Measurements from ENCODE around the gene COL6A6. TPM values are rescaled to one million over a fixed set of nuclear protein-coding genes. Genes with fewer than 3 reads are reported as not detected.

The COL6A6 gene
- total RNA-seq, 1 experiment from 2014 or later = not detected

GRCh38 chr3:130529486-130530215 is 12.7 kb downstream of the COL6A6 start:
- intact Hi-C loops (cut with micrococcal nuclease) = loop anchor here (10.0 kb wide), 1 partner anchor 375 kb away; no protein-coding TSS in a partner anchor
- Histone ChIP-seq H2AFZ (ENCODE audit: low read depth, low read length, poor library complexity, severe bottlenecking) (no peak overlapping the region), H4K20me1 (ENCODE audit: insufficient read depth) (no peaks in the 10 kb centered on the region), H3K27me3 (ENCODE audit: insufficient read depth, low read length) (peaks cover 75% of the 10 kb centered on the region), H3K36me3 (ENCODE audit: control insufficient read depth in 1 of 2, insufficient read depth in 2 of 2, low read length in 2 of 2) (no peaks in the 10 kb centered on the region), H3K9ac (ENCODE audit: low read length) (no peak overlapping the region), H3K27ac (ENCODE audit: low read depth, low read length) (no peak overlapping the region), H3K9me3 (ENCODE audit: control insufficient read depth in 1 of 2, insufficient read depth in 1 of 2, low read depth in 1 of 2, low read length in 2 of 2) (no peaks in the 10 kb centered on the region), H3K79me2 (ENCODE audit: insufficient read depth, low read length) (no peaks in the 10 kb centered on the region), H3K4me1 (ENCODE audit: control insufficient read depth in 1 of 2, insufficient read depth in 2 of 2, low read length in 2 of 2) (no peaks in the 10 kb centered on the region), H3K9me2 (ENCODE audit: insufficient read depth) (no peaks in the 10 kb centered on the region), H3K4me3 (replicated peaks in 1 of 2; ENCODE audit: low read depth in 1 of 2, low read length in 2 of 2) (no peak overlapping the region), H3K4me2 (ENCODE audit: low read length) (no peak overlapping the region)
- ATAC-seq (no peak), DNase-seq (ENCODE audit: low read depth, low spot score) (no peak)
- BruUV-seq (replicated peaks) = no TSS peak
- TF ChIP-seq ELF1 (IDR thresholded peaks at IDR 0.05; ENCODE audit: borderline replicate concordance, low read depth) (no peak), SRF (IDR thresholded peaks at IDR 0.05; ENCODE audit: low read depth) (no peak), JUND (IDR thresholded peaks at IDR 0.05) (no peak), REST (IDR thresholded peaks at IDR 0.05; ENCODE audit: low read depth) (no peak), RAD21 (IDR thresholded peaks at IDR 0.05; ENCODE audit: low read depth) (no peak), CBX3 (IDR thresholded peaks at IDR 0.05; ENCODE audit: low read depth) (no peak), EZH2 (IDR thresholded peaks at IDR 0.05) (no peak), CEBPB (IDR thresholded peaks at IDR 0.05; ENCODE audit: low read depth) (no peak), ZNF274 (IDR thresholded peaks at IDR 0.05; ENCODE audit: low read depth, low read length) (no peak), TCF7L2 (IDR thresholded peaks at IDR 0.05; ENCODE audit: borderline replicate concordance, extremely low read depth, insufficient read depth, insufficient read length) (no peak), POLR2A (IDR thresholded peaks at IDR 0.05; ENCODE audit: borderline replicate concordance, extremely low read depth, insufficient read depth, insufficient read length) (no peak), ZFX (IDR thresholded peaks at IDR 0.05) (no peak), YY1 (IDR thresholded peaks at IDR 0.05; ENCODE audit: extremely low read depth, insufficient replicate concordance, low read depth, low read length) (no peak), EZH2phosphoT487 (IDR thresholded peaks at IDR 0.05; ENCODE audit: borderline replicate concordance) (no peak), EGR1 (IDR thresholded peaks at IDR 0.05; ENCODE audit: low read depth) (no peak)
- TF ChIP-seq, protein P1, sequence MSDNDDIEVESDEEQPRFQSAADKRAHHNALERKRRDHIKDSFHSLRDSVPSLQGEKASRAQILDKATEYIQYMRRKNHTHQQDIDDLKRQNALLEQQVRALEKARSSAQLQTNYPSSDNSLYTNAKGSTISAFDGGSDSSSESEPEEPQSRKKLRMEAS (IDR thresholded peaks at IDR 0.05) = no peak
- TF ChIP-seq, protein P2, sequence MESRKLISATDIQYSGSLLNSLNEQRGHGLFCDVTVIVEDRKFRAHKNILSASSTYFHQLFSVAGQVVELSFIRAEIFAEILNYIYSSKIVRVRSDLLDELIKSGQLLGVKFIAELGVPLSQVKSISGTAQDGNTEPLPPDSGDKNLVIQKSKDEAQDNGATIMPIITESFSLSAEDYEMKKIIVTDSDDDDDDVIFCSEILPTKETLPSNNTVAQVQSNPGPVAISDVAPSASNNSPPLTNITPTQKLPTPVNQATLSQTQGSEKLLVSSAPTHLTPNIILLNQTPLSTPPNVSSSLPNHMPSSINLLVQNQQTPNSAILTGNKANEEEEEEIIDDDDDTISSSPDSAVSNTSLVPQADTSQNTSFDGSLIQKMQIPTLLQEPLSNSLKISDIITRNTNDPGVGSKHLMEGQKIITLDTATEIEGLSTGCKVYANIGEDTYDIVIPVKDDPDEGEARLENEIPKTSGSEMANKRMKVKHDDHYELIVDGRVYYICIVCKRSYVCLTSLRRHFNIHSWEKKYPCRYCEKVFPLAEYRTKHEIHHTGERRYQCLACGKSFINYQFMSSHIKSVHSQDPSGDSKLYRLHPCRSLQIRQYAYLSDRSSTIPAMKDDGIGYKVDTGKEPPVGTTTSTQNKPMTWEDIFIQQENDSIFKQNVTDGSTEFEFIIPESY (IDR thresholded peaks at IDR 0.05; ENCODE audit: extremely low read depth, insufficient replicate concordance, low read length) = no peak
- TF ChIP-seq, protein P3, sequence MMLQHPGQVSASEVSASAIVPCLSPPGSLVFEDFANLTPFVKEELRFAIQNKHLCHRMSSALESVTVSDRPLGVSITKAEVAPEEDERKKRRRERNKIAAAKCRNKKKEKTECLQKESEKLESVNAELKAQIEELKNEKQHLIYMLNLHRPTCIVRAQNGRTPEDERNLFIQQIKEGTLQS (IDR thresholded peaks at IDR 0.05) = no peak
- TF ChIP-seq, protein P4, sequence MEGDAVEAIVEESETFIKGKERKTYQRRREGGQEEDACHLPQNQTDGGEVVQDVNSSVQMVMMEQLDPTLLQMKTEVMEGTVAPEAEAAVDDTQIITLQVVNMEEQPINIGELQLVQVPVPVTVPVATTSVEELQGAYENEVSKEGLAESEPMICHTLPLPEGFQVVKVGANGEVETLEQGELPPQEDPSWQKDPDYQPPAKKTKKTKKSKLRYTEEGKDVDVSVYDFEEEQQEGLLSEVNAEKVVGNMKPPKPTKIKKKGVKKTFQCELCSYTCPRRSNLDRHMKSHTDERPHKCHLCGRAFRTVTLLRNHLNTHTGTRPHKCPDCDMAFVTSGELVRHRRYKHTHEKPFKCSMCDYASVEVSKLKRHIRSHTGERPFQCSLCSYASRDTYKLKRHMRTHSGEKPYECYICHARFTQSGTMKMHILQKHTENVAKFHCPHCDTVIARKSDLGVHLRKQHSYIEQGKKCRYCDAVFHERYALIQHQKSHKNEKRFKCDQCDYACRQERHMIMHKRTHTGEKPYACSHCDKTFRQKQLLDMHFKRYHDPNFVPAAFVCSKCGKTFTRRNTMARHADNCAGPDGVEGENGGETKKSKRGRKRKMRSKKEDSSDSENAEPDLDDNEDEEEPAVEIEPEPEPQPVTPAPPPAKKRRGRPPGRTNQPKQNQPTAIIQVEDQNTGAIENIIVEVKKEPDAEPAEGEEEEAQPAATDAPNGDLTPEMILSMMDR (IDR thresholded peaks at IDR 0.05 in 2 of 3, conservative IDR thresholded peaks at IDR 0.05 in 1 of 3; ENCODE audit: borderline replicate concordance in 1 of 3, insufficient read depth in 1 of 3, low read depth in 2 of 3, low read length in 2 of 3) = no peak
- ChIA-PET RAD21 (ENCODE audit: low non-redundant PET in 1 of 2, low total read pairs in 2 of 2, uncharacterized antibody in 2 of 2, unreplicated experiment in 2 of 2) (no interaction called here), POLR2A (no interaction called here), CTCF (interaction anchor here (0.7 kb wide), 1 partner anchor 902 kb away, joined by 3 read pairs; no protein-coding TSS in a partner anchor)
